Measurements from ENCODE around the gene SLC25A38.
A peak's percentile ranks its signal among the peaks of the same experiment; 100 is the strongest.

GRCh38 chr3:39361252-39361927 is 21.8 kb upstream of the SLC25A38 start:
- TF ChIP-seq CTCF (IDR thresholded peaks at IDR 0.05; ENCODE audit: insufficient read depth, low read length) (no peak), GABPA (IDR thresholded peaks at IDR 0.05; ENCODE audit: low read depth) (0 out of 2 replicates have a peak, but pooled peaks have one; percentile 18), POLR2AphosphoS5 (IDR thresholded peaks at IDR 0.05; ENCODE audit: low read depth) (peak; percentile 62; the same call in 1 of the 2 replicates), SPI1 (IDR thresholded peaks at IDR 0.05; ENCODE audit: borderline replicate concordance, low read depth) (no peak), REST (IDR thresholded peaks at IDR 0.05; ENCODE audit: insufficient replicate concordance, low read depth) (no peak)

All from HL-60 (cell line).